ENCODE measurements around the gene ROGDI. TPM values are rescaled to one million over a fixed set of nuclear protein-coding genes. Genes with fewer than 3 reads are reported as not detected.
A peak's percentile ranks its signal among the peaks of the same experiment; 100 is the strongest.

Gene ROGDI
- total RNA-seq (9.2 and 10.5 TPM in 2 replicates), polyA plus RNA-seq (31.9 and 34.9 TPM in 2 replicates), polyA minus RNA-seq (7.7 and 15.0 TPM in 2 replicates)
- 9.4 TPM for total RNA-seq (2013)

- H4K20me1 ChIP-seq (ENCODE audit: control insufficient read depth, insufficient read depth, low read length, poor library complexity, severe bottlenecking): no peaks in the 10 kb centered on the region
- peaks cover 21% of the 10 kb centered on the region for H3K4me1 Mint-ChIP-seq
- H2AFZ ChIP-seq (ENCODE audit: insufficient read depth, low read depth, low read length, poor library complexity, severe bottlenecking): peak within 1 kb of the TSS; percentile 84
- H3K27ac ChIP-seq (ENCODE audit: low read length in 2 of 2): peak within 1 kb of the TSS; percentile 77 to 88
- peak within 1 kb of the TSS; percentile 36 to 88 (median 75) for H3K4me3 ChIP-seq (ENCODE audit: control extremely low read depth in 1 of 5, extremely low read depth in 1 of 5, insufficient read depth in 1 of 5, low read depth in 2 of 5, low read length in 4 of 5)
- ChIA-PET POLR2A (interaction anchor here (0.6 to 2.6 kb wide), 4 partner anchors 33 to 384 kb away, joined by 3 to 20 read pairs (median 6); partner anchors contain the start of genes ANKS3 and DNAAF8), CTCF (interaction anchor here (0.6 to 1.7 kb wide), 4 partner anchors 32 to 100 kb away, joined by 3 read pairs; no protein-coding TSS in a partner anchor)
- peaks cover 0 to 12% of the 10 kb centered on the region in 2 experiments for H3K36me3 ChIP-seq (replicated peaks in 1 of 2; ENCODE audit: control extremely low read depth in 1 of 2, control insufficient read depth in 1 of 2, extremely low read depth in 1 of 2, insufficient read depth in 2 of 2, low read length in 1 of 2)
- H3K27me3 ChIP-seq (replicated peaks in 1 of 4; ENCODE audit: control extremely low read depth in 1 of 4, control insufficient read depth in 3 of 4, insufficient read depth in 4 of 4, low read length in 3 of 4): no peaks in the 10 kb centered on the region
- no peaks in the 10 kb centered on the region for H3K9me3 ChIP-seq (ENCODE audit: control extremely low read depth in 1 of 3, control insufficient read depth in 2 of 3, insufficient read depth in 1 of 3, low read length in 2 of 3)
- no peaks in the 10 kb centered on the region for H3K79me2 ChIP-seq (ENCODE audit: control insufficient read depth, insufficient read depth, low read length)
- TF ChIP-seq EZH2 (IDR thresholded peaks at IDR 0.05; ENCODE audit: borderline replicate concordance, insufficient read depth, low read depth, low read length, poor library complexity, severe bottlenecking) (no peak), CTCF (IDR thresholded peaks at IDR 0.05) (no peak)
- peak within 1 kb of the TSS; percentile 93 for H3K4me2 ChIP-seq (replicated peaks; ENCODE audit: low read depth, low read length, poor library complexity, severe bottlenecking)
- H3K9me3 Mint-ChIP-seq (ENCODE audit: insufficient read depth): no peaks in the 10 kb centered on the region
- H3K4me1 ChIP-seq (ENCODE audit: control insufficient read depth in 2 of 2, insufficient read depth in 2 of 2, low read length in 2 of 2): peaks cover 26 to 27% of the 10 kb centered on the region in 2 donors
- WGBS (ENCODE audit: insufficient coverage): under 1% methylated on average over 70 of the region's 70 CpGs
- H3K27me3 Mint-ChIP-seq: no peaks in the 10 kb centered on the region
- peak; percentile 69 for ATAC-seq (ENCODE audit: low read depth)
- intact Hi-C loops (cut with micrococcal nuclease): loop anchor here (1.0 to 5.0 kb wide), 6 partner anchors 35 to 270 kb away; partner anchors contain the start of genes ALG1, ANKS3, DNAAF8 and GLYR1
- H3K27ac Mint-ChIP-seq: peak within 1 kb of the TSS; percentile 92
- peak; percentile 93 for DNase-seq
- H3K9ac ChIP-seq (ENCODE audit: low read length): peak within 1 kb of the TSS; percentile 84
- peak within 1 kb of the TSS; percentile 88 for H3K4me3 Mint-ChIP-seq
Measured at GRCh38 chr16:4801962-4802658, at the start of gene ROGDI. Gene ROGDI, minus strand, starts transcription at chr16:4802633. Its CDS starts 62 bp downstream, at chr16:4802571.

DNA sequence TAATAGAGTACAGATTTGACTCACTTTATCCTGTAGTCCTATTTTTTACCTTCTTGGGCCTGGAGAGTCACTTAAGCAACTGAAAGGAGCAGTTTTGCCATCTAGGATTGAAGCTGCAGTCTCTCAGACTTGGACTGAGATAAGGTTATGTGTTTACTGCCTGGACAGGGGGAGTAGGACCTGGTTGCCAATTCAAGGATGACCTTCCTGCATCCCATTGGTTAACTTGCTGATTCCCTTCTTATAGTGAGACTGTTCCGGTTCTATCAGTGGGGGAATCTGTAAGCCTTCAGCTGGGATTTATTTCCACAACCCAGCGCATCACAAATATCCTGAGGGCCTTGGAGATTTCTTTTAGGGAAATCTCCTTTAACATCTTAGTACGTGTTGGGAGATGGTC lies 47.8 kb upstream of the ROGDI start:
- no peak for TF ChIP-seq CTCF (IDR thresholded peaks at IDR 0.05)
- TF ChIP-seq EZH2 (IDR thresholded peaks at IDR 0.05; ENCODE audit: borderline replicate concordance, insufficient read depth, low read depth, low read length, poor library complexity, severe bottlenecking): no peak
- no peak overlapping the region for H3K27ac ChIP-seq (ENCODE audit: low read length in 2 of 2)
- CTCF ChIA-PET: no interaction called here
- whole genome bisulfite sequencing (ENCODE audit: insufficient coverage): no CpG with 5 or more reads among the region's 3 CpGs
- H2AFZ ChIP-seq (ENCODE audit: insufficient read depth, low read depth, low read length, poor library complexity, severe bottlenecking): no peak overlapping the region
- peaks cover 75% of the 10 kb centered on the region for H3K79me2 ChIP-seq (ENCODE audit: control insufficient read depth, insufficient read depth, low read length)
- H4K20me1 ChIP-seq (ENCODE audit: control insufficient read depth, insufficient read depth, low read length, poor library complexity, severe bottlenecking): peaks cover 33% of the 10 kb centered on the region
- peak overlapping the region; percentile 9 for H3K4me2 ChIP-seq (replicated peaks; ENCODE audit: low read depth, low read length, poor library complexity, severe bottlenecking)
- peaks cover 36% of the 10 kb centered on the region for H3K4me1 Mint-ChIP-seq
- peaks cover 27 to 31% of the 10 kb centered on the region in 2 donors for H3K4me1 ChIP-seq (ENCODE audit: control insufficient read depth in 2 of 2, insufficient read depth in 2 of 2, low read length in 2 of 2)
- H3K9ac ChIP-seq (ENCODE audit: low read length): no peak overlapping the region
- H3K4me3 Mint-ChIP-seq: peak overlapping the region; percentile 23
- intact Hi-C loops (cut with micrococcal nuclease): no loop called here
- no peaks in the 10 kb centered on the region for H3K9me3 ChIP-seq (ENCODE audit: control extremely low read depth in 1 of 3, control insufficient read depth in 2 of 3, insufficient read depth in 1 of 3, low read length in 2 of 3)
- no peaks in the 10 kb centered on the region for H3K27me3 Mint-ChIP-seq
- H3K27me3 ChIP-seq (replicated peaks in 1 of 4; ENCODE audit: control extremely low read depth in 1 of 4, control insufficient read depth in 3 of 4, insufficient read depth in 4 of 4, low read length in 3 of 4): no peaks in the 10 kb centered on the region
- no peak overlapping the region for H3K27ac Mint-ChIP-seq
- H3K36me3 ChIP-seq (replicated peaks in 1 of 2; ENCODE audit: control extremely low read depth in 1 of 2, control insufficient read depth in 1 of 2, extremely low read depth in 1 of 2, insufficient read depth in 2 of 2, low read length in 1 of 2): peaks cover 0 to 16% of the 10 kb centered on the region in 2 experiments
- POLR2A ChIA-PET: no interaction called here
- H3K4me3 ChIP-seq (ENCODE audit: control extremely low read depth in 1 of 5, extremely low read depth in 1 of 5, insufficient read depth in 1 of 5, low read depth in 2 of 5, low read length in 4 of 5): no peak overlapping the region
- no peaks in the 10 kb centered on the region for H3K9me3 Mint-ChIP-seq (ENCODE audit: insufficient read depth)
- ATAC-seq (ENCODE audit: low read depth) (no peak), DNase-seq (no peak)
